Natural killer cell (primary cell): ENCODE results near the gene ALG5. TPM values are rescaled to one million over a fixed set of nuclear protein-coding genes. Genes with fewer than 3 reads are reported as not detected.

ENCODE experiments used
- ATAC-seq, 3 donors: fragments of 150-1000 bp in 2 of 3; fragments of 200-7000 bp in 1 of 3; cut with Tn5 transposase; 1 replicate in 1 of 3; 2 replicates in 2 of 3; pipeline ENCODE4 v1.10.0; 2021; ENCODE audit warnings: mild to moderate bottlenecking in 2 of 3, moderate library complexity in 2 of 3
- DNase-seq, 2 donors: peaks; one replicate each; pipeline versions ENCODE4 v3.0.0 to v3.0.0-alpha.2; 2013 to 2021; ENCODE audit warnings: mixed read lengths in 1 of 2
- H3K27ac ChIP-seq: one replicate; pipeline ENCODE4 v1.5.1; 2013; ENCODE audit warnings: mild to moderate bottlenecking, low read length
- H3K27me3 ChIP-seq: one replicate; pipeline ENCODE4 v1.6.1; 2013; ENCODE audit warnings: low read length; ENCODE audit not compliant: control insufficient read depth, insufficient read depth
- H3K36me3 ChIP-seq: one replicate; pipeline ENCODE4 v1.6.1; 2013; ENCODE audit warnings: low read length; ENCODE audit not compliant: control insufficient read depth, insufficient read depth
- H3K4me1 ChIP-seq: one replicate; pipeline ENCODE4 v1.6.1; 2013; ENCODE audit warnings: low read length; ENCODE audit not compliant: control insufficient read depth, insufficient read depth
- H3K4me3 ChIP-seq: one replicate; pipeline ENCODE4 v1.5.1; 2013; ENCODE audit warnings: low read length
- H3K9me3 ChIP-seq: one replicate; pipeline ENCODE4 v1.6.1; 2013; ENCODE audit warnings: low read length; ENCODE audit not compliant: control insufficient read depth, insufficient read depth
- H3K27ac Mint-ChIP-seq, 2 donors: one replicate each; pipeline ENCODE4 v1.8.0; 2022; ENCODE audit warnings: mild to moderate bottlenecking in 2 of 2, mixed read lengths in 2 of 2, moderate library complexity in 1 of 2
- H3K27me3 Mint-ChIP-seq, 2 donors: one replicate each; pipeline ENCODE4 v1.8.0; 2022; ENCODE audit warnings: low read depth in 2 of 2, mixed read lengths in 2 of 2
- H3K36me3 Mint-ChIP-seq: one replicate; pipeline ENCODE4 v1.8.0; 2022; ENCODE audit warnings: mixed read lengths
- H3K4me1 Mint-ChIP-seq, 2 donors: one replicate each; pipeline ENCODE4 v1.8.0; 2022; ENCODE audit warnings: mixed read lengths in 2 of 2
- H3K4me3 Mint-ChIP-seq: one replicate; pipeline ENCODE4 v1.8.0; 2022; ENCODE audit warnings: mild to moderate bottlenecking, moderate library complexity, mixed read lengths
- H3K9me3 Mint-ChIP-seq, 2 donors: one replicate each; pipeline ENCODE4 v1.8.0; 2022; ENCODE audit warnings: mixed read lengths in 2 of 2
- whole genome bisulfite sequencing: methylation state at CpG from one replicate; pipeline ENCODE4 v1.1.7; 2013; ENCODE audit warnings: missing lambda C conversion rate; ENCODE audit not compliant: insufficient coverage; 5-methylcytosine and 5-hydroxymethylcytosine counted together
- intact Hi-C: fragments of 100-400 bp; cut with micrococcal nuclease; formaldehyde crosslinking; loops from one replicate; pipeline ENCODE4 v1.14.2; 2022
- total RNA-seq, 4 donors: library from RNA; stranded (reverse); fragments of 120-200 nt in 1 of 4; gene quantifications; one replicate each; pipeline versions ENCODE4 v1.2.3 to v1.2.4, GENCODE V29; 2013 to 2022
- TF ChIP-seq, protein P1 (sequence below): fragments of 200-600 bp; IDR thresholded peaks from one replicate; pipeline ENCODE4 v1.8.0; 2022; ENCODE audit warnings: antibody characterized with exemption

ALG5 gene
- total RNA-seq, 3 donors from 2014 or later (not counting 1 experiment from before 2014, with no cell fraction given), result 20.2 to 25.0 (median 24.5) TPM

DNA sequence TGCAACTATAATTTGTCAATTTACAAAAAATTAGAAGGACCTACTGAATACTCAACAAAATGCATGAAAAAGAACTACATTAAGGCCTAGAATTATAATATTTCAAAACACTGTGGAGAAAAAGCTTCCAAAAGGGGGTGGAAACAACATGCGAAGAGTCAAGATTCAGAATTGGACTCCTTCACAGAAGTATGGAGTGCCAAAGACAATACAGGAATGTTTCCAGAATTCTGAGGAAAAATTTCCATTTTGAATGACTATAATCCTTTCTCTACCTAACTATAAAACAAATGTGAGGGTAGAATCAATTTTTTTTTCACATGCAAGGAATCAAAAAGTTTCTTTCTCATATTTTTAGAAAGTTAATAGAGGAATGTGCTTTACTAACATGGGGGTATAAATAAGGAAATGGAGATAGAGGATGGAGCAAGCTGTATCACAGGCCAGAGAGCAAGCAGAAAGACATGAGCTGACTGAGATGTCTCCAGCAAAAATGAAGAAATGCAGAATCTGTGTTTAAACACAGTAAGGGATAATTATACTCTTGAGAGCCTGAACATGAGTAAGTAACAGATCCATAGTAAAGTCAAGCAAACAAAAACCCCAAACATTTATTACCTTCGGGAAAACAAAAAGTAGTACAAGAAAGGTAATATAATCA is 39.6 kb downstream of the ALG5 start:
- 100% methylated on average over 1 of the region's 2 CpGs for WGBS
- Mint-ChIP-seq H3K4me1 (peaks cover 22 to 32% of the 10 kb centered on the region in 2 donors), H3K4me3 (no peak overlapping the region), H3K9me3 (no peaks in the 10 kb centered on the region), H3K27me3 (no peaks in the 10 kb centered on the region), H3K27ac (no peak overlapping the region), H3K36me3 (peaks cover 21% of the 10 kb centered on the region)
- Histone ChIP-seq H3K9me3 (no peaks in the 10 kb centered on the region), H3K36me3 (peaks cover 20% of the 10 kb centered on the region), H3K27ac (no peak overlapping the region), H3K4me1 (no peaks in the 10 kb centered on the region), H3K4me3 (no peak overlapping the region), H3K27me3 (no peaks in the 10 kb centered on the region)
- ATAC-seq (no peak), DNase-seq (no peak)
- intact Hi-C loops, result no loop called here
- TF ChIP-seq, protein P1, sequence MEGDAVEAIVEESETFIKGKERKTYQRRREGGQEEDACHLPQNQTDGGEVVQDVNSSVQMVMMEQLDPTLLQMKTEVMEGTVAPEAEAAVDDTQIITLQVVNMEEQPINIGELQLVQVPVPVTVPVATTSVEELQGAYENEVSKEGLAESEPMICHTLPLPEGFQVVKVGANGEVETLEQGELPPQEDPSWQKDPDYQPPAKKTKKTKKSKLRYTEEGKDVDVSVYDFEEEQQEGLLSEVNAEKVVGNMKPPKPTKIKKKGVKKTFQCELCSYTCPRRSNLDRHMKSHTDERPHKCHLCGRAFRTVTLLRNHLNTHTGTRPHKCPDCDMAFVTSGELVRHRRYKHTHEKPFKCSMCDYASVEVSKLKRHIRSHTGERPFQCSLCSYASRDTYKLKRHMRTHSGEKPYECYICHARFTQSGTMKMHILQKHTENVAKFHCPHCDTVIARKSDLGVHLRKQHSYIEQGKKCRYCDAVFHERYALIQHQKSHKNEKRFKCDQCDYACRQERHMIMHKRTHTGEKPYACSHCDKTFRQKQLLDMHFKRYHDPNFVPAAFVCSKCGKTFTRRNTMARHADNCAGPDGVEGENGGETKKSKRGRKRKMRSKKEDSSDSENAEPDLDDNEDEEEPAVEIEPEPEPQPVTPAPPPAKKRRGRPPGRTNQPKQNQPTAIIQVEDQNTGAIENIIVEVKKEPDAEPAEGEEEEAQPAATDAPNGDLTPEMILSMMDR, result no peak

DNA sequence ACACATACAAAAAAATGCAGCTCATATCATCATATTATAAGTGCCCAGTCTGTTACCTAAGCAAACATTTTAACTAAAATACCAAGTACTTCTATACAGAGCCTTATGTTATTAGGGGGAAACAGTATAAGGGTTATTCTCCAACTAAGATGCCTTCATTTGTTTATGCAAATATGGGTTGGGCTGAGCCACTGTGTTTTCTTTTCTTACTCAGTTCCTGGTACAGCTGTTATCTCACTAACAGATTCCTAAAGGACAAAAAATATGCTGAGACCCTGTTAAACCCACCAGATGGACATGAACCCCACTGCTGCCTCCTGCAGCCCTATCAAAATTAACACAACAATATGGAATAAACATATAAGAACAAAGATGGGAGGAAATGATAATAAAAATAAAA is 44.6 kb downstream of the ALG5 start:
- Mint-ChIP-seq H3K4me1 (peaks cover 25 to 28% of the 10 kb centered on the region in 2 donors), H3K9me3 (no peaks in the 10 kb centered on the region), H3K36me3 (peaks cover 7% of the 10 kb centered on the region), H3K27ac (no peak overlapping the region), H3K27me3 (no peaks in the 10 kb centered on the region), H3K4me3 (no peak overlapping the region)
- H3K4me3 ChIP-seq, result no peak overlapping the region
- DNase-seq (no peak), ATAC-seq (no peak)
- no peaks in the 10 kb centered on the region for H3K27me3 ChIP-seq
- TF ChIP-seq, protein P1, result no peak
- H3K4me1 ChIP-seq, result no peaks in the 10 kb centered on the region
- intact Hi-C loops, result no loop called here
- no peak overlapping the region for H3K27ac ChIP-seq
- no peaks in the 10 kb centered on the region for H3K9me3 ChIP-seq
- peaks cover 22% of the 10 kb centered on the region for H3K36me3 ChIP-seq

DNA sequence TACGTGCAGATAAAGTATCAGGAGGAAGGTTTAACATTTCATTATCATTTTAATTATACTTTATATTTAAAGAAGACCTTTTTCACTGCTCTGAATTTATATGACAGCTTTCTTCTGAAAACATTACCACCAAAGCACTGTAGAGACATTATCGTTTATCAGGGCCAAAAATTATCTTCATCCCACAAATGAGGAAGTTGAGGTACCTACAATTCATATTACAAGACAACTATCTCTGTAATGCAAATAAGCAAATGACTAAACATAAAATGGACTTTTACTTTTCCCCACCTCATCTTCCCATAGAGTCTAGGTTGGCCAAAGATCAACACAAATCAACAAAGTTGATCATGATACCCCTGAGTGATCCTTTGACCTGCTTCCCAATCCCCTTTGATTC is 48.2 kb downstream of the ALG5 start:
- peaks cover 30% of the 10 kb centered on the region for H3K36me3 ChIP-seq

More for the DNA sequence above, 48.2 kb downstream of the ALG5 start:
- peaks cover under 1 to 6% of the 10 kb centered on the region in 2 donors for H3K4me1 Mint-ChIP-seq
- H3K4me1 ChIP-seq, result no peaks in the 10 kb centered on the region
- no peaks in the 10 kb centered on the region for H3K27me3 Mint-ChIP-seq
- H3K27ac Mint-ChIP-seq, result peak overlapping the region in 1 of 2 donors; percentile 26
- H3K27ac ChIP-seq, result no peak overlapping the region
- DNase-seq (no peak), ATAC-seq (peak in 1 of 3 donors; percentile 53)
- H3K36me3 Mint-ChIP-seq, result peaks cover 14% of the 10 kb centered on the region
- no peaks in the 10 kb centered on the region for H3K27me3 ChIP-seq
- H3K9me3 ChIP-seq, result no peaks in the 10 kb centered on the region
- whole genome bisulfite sequencing, result 50% methylated on average over 1 of the region's 2 CpGs
- H3K4me3 Mint-ChIP-seq, result no peak overlapping the region
- intact Hi-C loops, result no loop called here
- TF ChIP-seq, protein P1, result no peak
- no peak overlapping the region for H3K4me3 ChIP-seq
- H3K9me3 Mint-ChIP-seq, result no peaks in the 10 kb centered on the region
